Measurements from ENCODE around the gene TTC33. TPM values are rescaled to one million over a fixed set of nuclear protein-coding genes. Genes with fewer than 3 reads are reported as not detected.

Gene TTC33
- total and polyA plus RNA-seq, 2 of the 4 experiments (the other 2 are of a cell fraction), result 3.1 to 8.1 TPM

DNA sequence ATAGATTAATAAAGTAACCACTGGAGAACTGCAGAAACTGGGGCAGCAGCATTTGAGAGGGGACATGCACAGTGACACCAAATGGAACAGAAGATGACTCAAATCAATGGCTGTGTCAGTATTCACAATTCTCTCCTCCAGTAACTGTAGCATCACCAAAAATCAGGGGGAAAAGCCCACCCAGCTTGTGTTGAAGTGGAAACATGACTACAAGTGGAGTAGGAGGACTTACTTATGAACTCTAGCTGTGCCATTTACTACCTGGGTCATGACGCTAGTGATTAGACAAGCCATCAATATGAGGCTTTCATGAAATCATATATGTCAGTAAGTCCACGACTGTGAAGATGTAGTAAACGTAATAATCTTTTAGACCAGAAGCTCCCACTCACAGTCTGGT, 275.8 kb downstream of the TTC33 start:
- no peak for DNase-seq
- in situ Hi-C loops (cut with MboI; ENCODE audit: low sequenced_read_pairs), result no loop called here

More for the DNA sequence above, 275.8 kb downstream of the TTC33 start:
- peaks cover 3% of the 10 kb centered on the region for H3K9me1 ChIP-seq (ENCODE audit: insufficient read depth, low read length)
- H2AFZ ChIP-seq (replicated peaks; ENCODE audit: low read length, poor library complexity), result no peak overlapping the region
- no peak overlapping the region for H3K27ac ChIP-seq (ENCODE audit: insufficient read depth, low read length)
- no peak overlapping the region for H4K5ac ChIP-seq (ENCODE audit: low read depth, low read length)
- no peak overlapping the region for H2BK120ac ChIP-seq (ENCODE audit: low read depth, low read length)
- no peak overlapping the region for H2BK15ac ChIP-seq (ENCODE audit: low read depth, low read length)
- WGBS, 2 experiments (ENCODE audit: extremely low coverage in 2 of 2, insufficient read length in 1 of 2), result no CpG with 5 or more reads among the region's 3 CpGs
- H3K4ac ChIP-seq (ENCODE audit: low read depth, low read length), result no peak overlapping the region
- H3K36me3 ChIP-seq (ENCODE audit: control insufficient read depth, insufficient read depth, low read length), result no peaks in the 10 kb centered on the region
- H3K27me3 ChIP-seq (ENCODE audit: control insufficient read depth, insufficient read depth, low read length), result no peaks in the 10 kb centered on the region
- H4K20me1 ChIP-seq (ENCODE audit: insufficient read depth, low read length), result no peaks in the 10 kb centered on the region
- H3K56ac ChIP-seq (ENCODE audit: extremely low read depth, insufficient read depth, low read length), result no peak overlapping the region
- no peak for ATAC-seq (ENCODE audit: low read depth)
- ChIA-PET POLR2A (ENCODE audit: unreplicated experiment) (no interaction called here), CTCF (no interaction called here)
- no peak overlapping the region for H2BK20ac ChIP-seq (ENCODE audit: low read depth, low read length)
- dilution Hi-C loops (cut with HindIII; ENCODE audit: low sequenced_read_pairs, unreplicated experiment), result no loop called here
- no peak overlapping the region for H2AK9ac ChIP-seq (replicated peaks; ENCODE audit: low read depth, low read length, poor library complexity)
- no TSS peak for BruUV-seq (replicated peaks)
- no peaks in the 10 kb centered on the region; the same call in 1 of the 2 replicates for H3K4me1 ChIP-seq (ENCODE audit: control insufficient read depth, insufficient read depth, low read length)
- no peaks in the 10 kb centered on the region for H3K79me1 ChIP-seq (ENCODE audit: low read depth in 1 of 2, low read length in 2 of 2)
- no peak overlapping the region for H2BK5ac ChIP-seq (ENCODE audit: low read depth, low read length, poor library complexity, severe bottlenecking)
- intact Hi-C loops (cut with micrococcal nuclease), result no loop called here
- H3K14ac ChIP-seq (replicated peaks; ENCODE audit: low read depth, low read length), result no peak overlapping the region
- H3K9me3 ChIP-seq (ENCODE audit: control insufficient read depth, insufficient read depth, low read length), result no peaks in the 10 kb centered on the region
- no peak overlapping the region for H3K4me3 ChIP-seq (ENCODE audit: insufficient read depth, low read depth, low read length)
- no peak overlapping the region for H4K8ac ChIP-seq (ENCODE audit: low read depth in 2 of 2, low read length in 2 of 2)
- no peak overlapping the region for H3K4me2 ChIP-seq (ENCODE audit: low read depth, low read length)
- no peak overlapping the region for H3K9ac ChIP-seq (ENCODE audit: low read depth, low read length)
- no peak overlapping the region for H3K18ac ChIP-seq (ENCODE audit: low read depth, low read length)
- TF ChIP-seq, protein P1, sequence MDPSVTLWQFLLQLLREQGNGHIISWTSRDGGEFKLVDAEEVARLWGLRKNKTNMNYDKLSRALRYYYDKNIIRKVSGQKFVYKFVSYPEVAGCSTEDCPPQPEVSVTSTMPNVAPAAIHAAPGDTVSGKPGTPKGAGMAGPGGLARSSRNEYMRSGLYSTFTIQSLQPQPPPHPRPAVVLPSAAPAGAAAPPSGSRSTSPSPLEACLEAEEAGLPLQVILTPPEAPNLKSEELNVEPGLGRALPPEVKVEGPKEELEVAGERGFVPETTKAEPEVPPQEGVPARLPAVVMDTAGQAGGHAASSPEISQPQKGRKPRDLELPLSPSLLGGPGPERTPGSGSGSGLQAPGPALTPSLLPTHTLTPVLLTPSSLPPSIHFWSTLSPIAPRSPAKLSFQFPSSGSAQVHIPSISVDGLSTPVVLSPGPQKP (IDR thresholded peaks at IDR 0.05; ENCODE audit: borderline replicate concordance, low read depth, low read length), result no peak
- TF ChIP-seq RCOR1 (IDR thresholded peaks at IDR 0.05; ENCODE audit: insufficient replicate concordance, low read length), result no peak
- no peak for TF ChIP-seq MXI1 (IDR thresholded peaks at IDR 0.05; ENCODE audit: borderline replicate concordance, low read depth, low read length)
- TF ChIP-seq CHD1 (IDR thresholded peaks at IDR 0.05; ENCODE audit: low read depth, low read length), result no peak
- no peak for TF ChIP-seq MAFK (IDR thresholded peaks at IDR 0.05; ENCODE audit: low read depth, low read length)
- no peak for TF ChIP-seq RFX5 (IDR thresholded peaks at IDR 0.05; ENCODE audit: low read depth, low read length)
- no peak for TF ChIP-seq MAZ (IDR thresholded peaks at IDR 0.05; ENCODE audit: borderline replicate concordance, low read depth, low read length)
- no peak overlapping the region for H2AK5ac ChIP-seq (ENCODE audit: low read depth, low read length)
- no peak overlapping the region for H4K91ac ChIP-seq (ENCODE audit: insufficient read depth, low read depth, low read length)
- no peak overlapping the region for H3K23ac ChIP-seq (ENCODE audit: low read depth, low read length)

Measured in IMR-90 (cell line).